H1 (cell line): Measurements from ENCODE around the gene PAN2. TPM values are rescaled to one million over a fixed set of nuclear protein-coding genes. Genes with fewer than 3 reads are reported as not detected.

ENCODE experiments used
- CTCF ChIA-PET: fragments of 300-600 bp; sonication (Branson Sonifier 250); formaldehyde crosslinking; loops from one replicate; lab custom pipeline; 2021; ENCODE audit not compliant: partially characterized antibody; lab: Charles Lee
- POLR2A ChIA-PET: fragments of 300-600 bp; sonication (Branson Sonifier 250); formaldehyde crosslinking; loops from one replicate; lab custom pipeline; 2021; ENCODE audit warnings: inconsistent platforms; ENCODE audit not compliant: partially characterized antibody; lab: Charles Lee
- DNase-seq, 2 experiments: peaks; one replicate each; pipeline versions ENCODE4 v3.0.0 to v3.0.0-alpha.2; 2010 to 2022; ENCODE audit warnings: low spot score in 2 of 2, low read depth in 1 of 2, mixed read lengths in 1 of 2
- FAIRE-seq: peaks from 2 replicates; lab custom pipeline; 2011; peaks lifted over from hg19 to GRCh38; lab: Jason Lieb, UNC
- H2AFZ ChIP-seq: 2 replicates; pipeline ENCODE4 v1.8.1; 2012; ENCODE audit warnings: low read length, inconsistent platforms
- H2AK5ac ChIP-seq: 2 replicates; pipeline ENCODE4 v1.6.1; 2013; ENCODE audit warnings: low read depth, low read length
- H2BK120ac ChIP-seq: replicated peaks from 2 replicates; pipeline ENCODE3; 2013; ENCODE audit warnings: low read depth, low read length, inconsistent platforms
- H2BK12ac ChIP-seq: 2 replicates; pipeline ENCODE4 v1.6.1; 2013; ENCODE audit warnings: low read depth, low read length
- H2BK15ac ChIP-seq: 2 replicates; pipeline ENCODE4 v1.6.1; 2013; ENCODE audit warnings: low read length
- H2BK20ac ChIP-seq: 2 replicates; pipeline ENCODE4 v1.6.1; 2013; ENCODE audit warnings: low read length
- H2BK5ac ChIP-seq: 2 replicates; pipeline ENCODE4 v1.6.1; 2013; ENCODE audit warnings: low read depth, low read length
- H3K14ac ChIP-seq: 2 replicates; pipeline ENCODE4 v1.6.1; 2013; ENCODE audit warnings: inconsistent platforms; ENCODE audit not compliant: insufficient read length
- H3K18ac ChIP-seq: 2 replicates; pipeline ENCODE4 v1.6.1; 2013; ENCODE audit warnings: low read length; ENCODE audit errors: extremely low read depth
- H3K23ac ChIP-seq: 2 replicates; pipeline ENCODE4 v1.6.1; 2013; ENCODE audit warnings: inconsistent platforms; ENCODE audit not compliant: insufficient read length
- H3K23me2 ChIP-seq: 2 replicates; pipeline ENCODE4 v1.6.1; 2013; ENCODE audit warnings: low read depth, low read length
- H3K27ac ChIP-seq: 2 replicates; pipeline ENCODE4 v1.6.1; 2011; ENCODE audit warnings: low read depth, low read length, inconsistent platforms
- H3K27me3 ChIP-seq, 4 experiments: replicated peaks in 1 of 4; 1 replicate in 1 of 4; 2 replicates in 3 of 4; pipeline versions ENCODE4 v1.6.1 to v1.8.1; 2011 to 2013; ENCODE audit warnings: low read length in 3 of 4, mild to moderate bottlenecking in 3 of 4, inconsistent platforms in 2 of 4, mixed read lengths in 2 of 4, moderate library complexity in 1 of 4; ENCODE audit not compliant: control insufficient read depth in 3 of 4, insufficient read depth in 3 of 4; ENCODE audit errors: extremely low read depth in 1 of 4
- H3K36me3 ChIP-seq, 4 experiments: 2 replicates each; pipeline versions ENCODE4 v1.6.1 to v1.8.1; 2011 to 2013; ENCODE audit warnings: mild to moderate bottlenecking in 4 of 4, low read length in 3 of 4, moderate library complexity in 2 of 4, control low read depth in 1 of 4, inconsistent platforms in 1 of 4; ENCODE audit not compliant: insufficient read depth in 4 of 4, control insufficient read depth in 2 of 4
- H3K4ac ChIP-seq: replicated peaks from 2 replicates; pipeline ENCODE3; 2013; ENCODE audit warnings: low read length, low read depth, mixed read lengths, inconsistent platforms; ENCODE audit not compliant: insufficient read length
- H3K4me1 ChIP-seq, 4 experiments: replicated peaks in 1 of 4; 1 replicate in 1 of 4; 2 replicates in 3 of 4; pipeline versions ENCODE4 v1.6.1 to v1.8.1; 2011 to 2013; ENCODE audit warnings: low read length in 3 of 4, inconsistent platforms in 2 of 4, mixed read lengths in 1 of 4; ENCODE audit not compliant: insufficient read depth in 4 of 4, control insufficient read depth in 3 of 4
- H3K4me2 ChIP-seq, 2 experiments: 2 replicates each; pipeline versions ENCODE4 v1.6.1 to v1.8.1; 2011 to 2013; ENCODE audit warnings: low read depth in 2 of 2, low read length in 2 of 2, control low read depth in 1 of 2, inconsistent platforms in 1 of 2, mild to moderate bottlenecking in 1 of 2; ENCODE audit not compliant: insufficient read depth in 1 of 2
- H3K4me3 ChIP-seq, 4 experiments: fragments of 200-600, 300-600 bp in 1 of 4; sonication (generic), shearing (Covaris generic), sonication (Bioruptor Twin) in 1 of 4; 2 replicates each; pipeline versions ENCODE4 v1.5.1 to v1.8.1; 2011 to 2016; ENCODE audit warnings: low read length in 4 of 4, low read depth in 3 of 4, control low read depth in 2 of 4, inconsistent platforms in 2 of 4, mild to moderate bottlenecking in 2 of 4, mixed read lengths in 1 of 4, moderate library complexity in 1 of 4; ENCODE audit not compliant: insufficient read depth in 2 of 4; ENCODE audit errors: extremely low read depth in 1 of 4
- H3K56ac ChIP-seq: replicated peaks from 2 replicates; pipeline ENCODE3; 2013; ENCODE audit warnings: low read depth, mild to moderate bottlenecking, mixed read lengths, low read length, inconsistent platforms; ENCODE audit not compliant: insufficient read length
- H3K79me1 ChIP-seq: 2 replicates; pipeline ENCODE4 v1.6.1; 2013; ENCODE audit warnings: low read depth, low read length, control low read depth
- H3K79me2 ChIP-seq, 2 experiments: 2 replicates each; pipeline versions ENCODE4 v1.6.1 to v1.8.1; 2012 to 2013; ENCODE audit warnings: low read length in 2 of 2, mild to moderate bottlenecking in 2 of 2, inconsistent platforms in 1 of 2; ENCODE audit not compliant: insufficient read depth in 2 of 2, control insufficient read depth in 1 of 2
- H3K9ac ChIP-seq, 4 experiments: replicated peaks in 1 of 4; 1 replicate in 1 of 4; 2 replicates in 3 of 4; pipeline versions ENCODE4 v1.6.1 to v1.8.1; 2011 to 2013; ENCODE audit warnings: low read depth in 3 of 4, low read length in 3 of 4, control low read depth in 2 of 4, mild to moderate bottlenecking in 2 of 4, moderate library complexity in 2 of 4, inconsistent platforms in 1 of 4; ENCODE audit errors: extremely low read depth in 1 of 4
- H3K9me3 ChIP-seq, 2 experiments: 2 replicates each; pipeline versions ENCODE4 v1.6.1 to v1.8.1; 2012 to 2013; ENCODE audit warnings: mild to moderate bottlenecking in 2 of 2, moderate library complexity in 2 of 2, control low read depth in 1 of 2, inconsistent platforms in 1 of 2, low read depth in 1 of 2, low read length in 1 of 2, mixed read lengths in 1 of 2; ENCODE audit not compliant: insufficient read depth in 2 of 2
- H4K20me1 ChIP-seq, 2 experiments: replicated peaks in 1 of 2; 2 replicates each; pipeline versions ENCODE3 to v1.8.1; 2011 to 2013; ENCODE audit warnings: inconsistent platforms in 2 of 2, low read length in 2 of 2, mild to moderate bottlenecking in 1 of 2; ENCODE audit not compliant: insufficient read depth in 2 of 2, control insufficient read depth in 1 of 2
- H4K5ac ChIP-seq: 2 replicates; pipeline ENCODE4 v1.6.1; 2013; ENCODE audit warnings: low read length, low read depth, mixed read lengths, inconsistent platforms; ENCODE audit not compliant: insufficient read length
- H4K8ac ChIP-seq: 2 replicates; pipeline ENCODE4 v1.8.0; 2013; ENCODE audit warnings: mild to moderate bottlenecking, moderate library complexity, low read length, inconsistent platforms; ENCODE audit not compliant: insufficient read depth; ENCODE audit errors: extremely low read depth
- H4K91ac ChIP-seq: replicated peaks from 2 replicates; pipeline ENCODE3; 2013; ENCODE audit warnings: low read length, mixed read lengths, inconsistent platforms; ENCODE audit not compliant: insufficient read length
- ASH2L ChIP-seq: fragments of 200-600, 300-600 bp; sonication (generic); IDR thresholded peaks from one replicate; pipeline ENCODE4 v1.7.1; 2017; ENCODE audit warnings: low read length
- CTBP2 ChIP-seq: IDR thresholded peaks from 2 replicates; pipeline ENCODE4 v1.7.0; 2011; ENCODE audit warnings: borderline replicate concordance, mild to moderate bottlenecking, moderate library complexity, mixed read lengths, low read length; ENCODE audit not compliant: insufficient read depth, insufficient read length
- WGBS, 2 experiments: shearing (Covaris generic) in 1 of 2; methylation state at CpG; one replicate each; pipeline versions ENCODE4 v1.1.6 to v1.1.7; 2013 to 2015; ENCODE audit warnings: low lambda C conversion rate in 2 of 2, mixed read lengths in 2 of 2, inconsistent platforms in 1 of 2, low coverage in 1 of 2, missing lambda C conversion rate in 1 of 2; ENCODE audit not compliant: insufficient replicate concordance in 2 of 2, insufficient coverage in 1 of 2, insufficient read length in 1 of 2; ENCODE audit errors: extremely low coverage in 1 of 2, missing lambda C conversion rate in 1 of 2; 5-methylcytosine and 5-hydroxymethylcytosine counted together
- polyA plus RNA-seq, 7 experiments: library from polyadenylated mRNA; depleted of rRNA in 3 of 7; stranded (reverse) in 5 of 7; unstranded in 2 of 7; fragments of >200 nt in 5 of 7; fragments of 200-250 nt in 2 of 7; gene quantifications; 1 replicate in 5 of 7; 2 replicates in 1 of 7; 4 replicates in 1 of 7; pipeline versions ENCODE4 v1.2.1 to v1.2.3, GENCODE V29; 2011 to 2013; ENCODE audit warnings: missing spikeins in 2 of 7, mixed read lengths in 2 of 7
- total RNA-seq: library from RNA; stranded (reverse); fragmentation: NEBNext Ultra II Directional; extraction: Animal tissue kit (Norgen Biotek cat#: 25700); gene quantifications from 2 replicates; pipeline ENCODE4 v1.2.1, GENCODE V29; 2021
- TF ChIP-seq, protein P1 (sequence below): IDR thresholded peaks from 2 replicates; pipeline ENCODE4 v1.6.1; 2012; ENCODE audit warnings: low read length, inconsistent platforms

PAN2 gene
- total and polyA plus RNA-seq, 2 of the 8 experiments (the other 6 are each of a cell fraction or from before 2014, with no cell fraction given) = 29.6 to 36.7 TPM

DNA sequence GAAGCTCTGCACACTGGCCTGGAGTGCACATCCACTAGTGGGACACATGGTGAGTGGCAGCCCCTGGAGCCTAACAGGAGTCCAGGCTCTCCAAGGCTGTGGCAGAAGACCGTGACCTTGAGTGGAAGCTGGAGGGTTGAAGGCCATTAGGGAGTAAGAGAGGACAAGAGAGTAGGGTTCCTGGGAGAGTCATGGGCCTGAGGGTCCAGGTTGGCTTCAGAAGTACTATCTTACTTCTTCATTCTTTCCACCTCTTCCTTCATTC lies 5.3 kb upstream of the PAN2 start:
- H3K23ac ChIP-seq = no peak overlapping the region
- H2BK120ac ChIP-seq = no peak overlapping the region
- H3K14ac ChIP-seq = peak overlapping the region; percentile 8
- peak overlapping the region; percentile 79; the same call in 1 of the 2 replicates for H2BK5ac ChIP-seq
- H2BK15ac ChIP-seq = peak overlapping the region; percentile 34; the same call in 1 of the 2 replicates
- ChIA-PET CTCF (interaction anchor here (1.5 to 2.9 kb wide), 3 partner anchors 10 to 130 kb away, joined by 3 to 13 read pairs (median 7); partner anchors contain the start of gene SPRYD4), POLR2A (interaction anchor here (0.7 to 7.2 kb wide), 14 partner anchors 8 to 181 kb away, joined by 3 to 55 read pairs (median 4); partner anchors contain the start of genes CNPY2, MYL6, RNF41 and STAT2)
- H2BK12ac ChIP-seq = peak overlapping the region; percentile 96
- no peak overlapping the region for H2AFZ ChIP-seq
- peak overlapping the region; percentile 88 for H4K91ac ChIP-seq
- no peak overlapping the region for H3K4ac ChIP-seq
- peaks cover 9 to 18% (median 13%) of the 10 kb centered on the region in 4 experiments for H3K4me1 ChIP-seq
- no peak overlapping the region for H3K56ac ChIP-seq
- H4K20me1 ChIP-seq = no peaks in the 10 kb centered on the region
- no peak overlapping the region; the same call in 1 of the 2 replicates for H2AK5ac ChIP-seq
- H3K79me1 ChIP-seq = no peaks in the 10 kb centered on the region
- no peaks in the 10 kb centered on the region for H3K27me3 ChIP-seq
- TF ChIP-seq, protein P1, sequence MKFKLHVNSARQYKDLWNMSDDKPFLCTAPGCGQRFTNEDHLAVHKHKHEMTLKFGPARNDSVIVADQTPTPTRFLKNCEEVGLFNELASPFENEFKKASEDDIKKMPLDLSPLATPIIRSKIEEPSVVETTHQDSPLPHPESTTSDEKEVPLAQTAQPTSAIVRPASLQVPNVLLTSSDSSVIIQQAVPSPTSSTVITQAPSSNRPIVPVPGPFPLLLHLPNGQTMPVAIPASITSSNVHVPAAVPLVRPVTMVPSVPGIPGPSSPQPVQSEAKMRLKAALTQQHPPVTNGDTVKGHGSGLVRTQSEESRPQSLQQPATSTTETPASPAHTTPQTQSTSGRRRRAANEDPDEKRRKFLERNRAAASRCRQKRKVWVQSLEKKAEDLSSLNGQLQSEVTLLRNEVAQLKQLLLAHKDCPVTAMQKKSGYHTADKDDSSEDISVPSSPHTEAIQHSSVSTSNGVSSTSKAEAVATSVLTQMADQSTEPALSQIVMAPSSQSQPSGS = no peak
- TF ChIP-seq ASH2L = no peak
- TF ChIP-seq CTBP2 = no peak
- no peak for DNase-seq
- 0 out of 2 replicates have a peak overlapping the region, but pooled peaks have one; percentile 37 for H4K8ac ChIP-seq
- H3K9me3 ChIP-seq = no peaks in the 10 kb centered on the region
- peak overlapping the region; percentile 77 for H2BK20ac ChIP-seq
- H3K23me2 ChIP-seq = no peaks in the 10 kb centered on the region
- peak overlapping the region; percentile 72; the same call in 1 of the 2 replicates for H3K18ac ChIP-seq
- peak overlapping the region in 2 of 4 experiments; percentile 17 to 29; a peak in 4 of 8 replicates for H3K4me3 ChIP-seq
- FAIRE-seq = no peak
- H3K27ac ChIP-seq = no peak overlapping the region; the same call in 1 of the 2 replicates
- H3K79me2 ChIP-seq = no peaks in the 10 kb centered on the region
- H3K36me3 ChIP-seq = peaks cover 0 to 10% (median 8%) of the 10 kb centered on the region in 4 experiments; a peak in 5 of 8 replicates
- H3K4me2 ChIP-seq = peak overlapping the region; percentile 52 to 59
- peak overlapping the region in 2 of 4 experiments; percentile 22 to 42; a peak in 4 of 7 replicates for H3K9ac ChIP-seq
- H4K5ac ChIP-seq = no peak overlapping the region
- 90% methylated on average over 1 of the region's 1 CpG; no CpG with 5 or more reads in 1 of the 2 experiments for WGBS, 2 experiments
